Astrocyte (in vitro differentiated cells and primary cell): ENCODE data around the gene TBL1XR1.

Experiments
- CTCF ChIP-seq: IDR thresholded peaks from 2 replicates; pipeline ENCODE4 v1.5.1; 2011; ENCODE audit warnings: low read depth, mild to moderate bottlenecking, inconsistent platforms, low read length, moderate library complexity; ENCODE audit not compliant: insufficient read depth
- EZH2 ChIP-seq: IDR thresholded peaks from 2 replicates; pipeline ENCODE4 v1.6.1; 2012; ENCODE audit warnings: mild to moderate bottlenecking, low read length, inconsistent platforms; ENCODE audit not compliant: insufficient read depth

- TF ChIP-seq CTCF (no peak), EZH2 (no peak)
These were observed 86.4 kb downstream of the TBL1XR1 start for GRCh38 chr3:177110895-177111294.
